ENCODE data around the gene OLFML2A.

DNA sequence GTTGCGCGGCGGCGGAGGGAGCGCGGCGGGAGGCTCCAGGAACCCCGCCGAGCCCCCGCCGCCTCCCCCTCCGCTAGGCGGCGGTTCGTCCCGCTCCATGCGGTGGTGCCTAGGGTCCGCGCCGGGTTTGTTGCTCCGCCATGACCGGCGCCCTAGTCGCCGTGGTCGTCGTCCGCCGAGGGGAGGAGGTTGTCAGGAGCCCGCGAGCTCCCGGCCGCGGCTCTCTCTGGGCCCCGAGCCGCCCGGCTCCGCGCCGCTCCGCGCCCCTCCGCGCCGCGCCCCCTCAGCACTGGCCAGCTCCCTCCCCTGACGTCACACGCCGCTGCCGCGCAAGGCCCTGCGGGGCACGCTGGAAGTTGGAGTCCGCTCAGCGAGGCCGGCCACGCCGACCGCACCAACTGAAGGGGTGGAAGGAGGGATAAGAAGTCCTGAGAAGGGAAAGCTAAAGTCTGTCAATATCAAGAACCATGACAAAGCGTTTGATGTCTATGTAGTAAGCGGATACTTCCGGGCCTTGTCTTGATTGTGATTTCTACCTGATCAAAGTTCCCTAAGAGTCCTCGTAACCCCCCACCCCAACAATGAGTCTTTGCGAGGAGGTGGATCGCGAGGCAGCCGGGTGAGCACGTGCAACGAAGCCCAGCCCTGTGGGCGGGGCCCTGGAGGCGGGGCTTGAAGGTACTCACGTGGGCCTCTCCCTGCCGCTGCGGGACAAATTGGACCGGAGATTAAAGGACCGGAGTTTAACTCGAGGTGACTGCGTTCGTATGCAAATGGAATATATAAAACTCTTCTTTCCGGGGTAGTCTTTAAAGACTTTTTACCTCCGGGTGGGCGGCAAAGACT lies 5.7 kb upstream of the OLFML2A start, which contains the start of gene NR6A1:
- TF ChIP-seq, protein P1, sequence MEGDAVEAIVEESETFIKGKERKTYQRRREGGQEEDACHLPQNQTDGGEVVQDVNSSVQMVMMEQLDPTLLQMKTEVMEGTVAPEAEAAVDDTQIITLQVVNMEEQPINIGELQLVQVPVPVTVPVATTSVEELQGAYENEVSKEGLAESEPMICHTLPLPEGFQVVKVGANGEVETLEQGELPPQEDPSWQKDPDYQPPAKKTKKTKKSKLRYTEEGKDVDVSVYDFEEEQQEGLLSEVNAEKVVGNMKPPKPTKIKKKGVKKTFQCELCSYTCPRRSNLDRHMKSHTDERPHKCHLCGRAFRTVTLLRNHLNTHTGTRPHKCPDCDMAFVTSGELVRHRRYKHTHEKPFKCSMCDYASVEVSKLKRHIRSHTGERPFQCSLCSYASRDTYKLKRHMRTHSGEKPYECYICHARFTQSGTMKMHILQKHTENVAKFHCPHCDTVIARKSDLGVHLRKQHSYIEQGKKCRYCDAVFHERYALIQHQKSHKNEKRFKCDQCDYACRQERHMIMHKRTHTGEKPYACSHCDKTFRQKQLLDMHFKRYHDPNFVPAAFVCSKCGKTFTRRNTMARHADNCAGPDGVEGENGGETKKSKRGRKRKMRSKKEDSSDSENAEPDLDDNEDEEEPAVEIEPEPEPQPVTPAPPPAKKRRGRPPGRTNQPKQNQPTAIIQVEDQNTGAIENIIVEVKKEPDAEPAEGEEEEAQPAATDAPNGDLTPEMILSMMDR (IDR thresholded peaks at IDR 0.05), result peak; percentile 22 to 65 (median 45)
- peak; percentile 86 to 90 for TF ChIP-seq EP300 (IDR thresholded peaks at IDR 0.05)
- TF ChIP-seq POLR2A (IDR thresholded peaks at IDR 0.05), result peak; percentile 42 to 66
